ENCODE data around the gene SLC45A2. TPM values are rescaled to one million over a fixed set of nuclear protein-coding genes. Genes with fewer than 3 reads are reported as not detected.

The SLC45A2 gene
- total RNA-seq, 1 experiment from 2014 or later, result not detected

GRCh38 chr5:34013547-34013946 is 29.1 kb upstream of the SLC45A2 start:
- H3K56ac ChIP-seq (ENCODE audit: insufficient read length, low read depth, low read length), result no peak overlapping the region
- TF ChIP-seq CTCF (conservative IDR thresholded peaks at IDR 0.05), result no peak
- no peak overlapping the region for H3K4me2 ChIP-seq (ENCODE audit: insufficient read depth, insufficient read length, low read length)
- no peak overlapping the region for H2BK120ac ChIP-seq (ENCODE audit: low read depth, low read length, poor library complexity, severe bottlenecking)
- H4K5ac ChIP-seq (ENCODE audit: insufficient read length, low read depth, low read length), result no peak overlapping the region
- no peak overlapping the region for H2AK5ac ChIP-seq (ENCODE audit: insufficient read length, low read length)
- H3K18ac ChIP-seq (ENCODE audit: insufficient read length, low read depth, low read length), result no peak overlapping the region
- no peak for DNase-seq
- H3K79me2 ChIP-seq (ENCODE audit: insufficient read depth, low read length), result no peaks in the 10 kb centered on the region
- H3K4ac ChIP-seq (ENCODE audit: low read depth, low read length), result no peak overlapping the region
- no peak overlapping the region for H2BK15ac ChIP-seq (ENCODE audit: low read depth, low read length)
- no peak overlapping the region for H2BK12ac ChIP-seq (ENCODE audit: insufficient read length, low read depth, low read length)
- no peak overlapping the region for H4K8ac ChIP-seq (replicated peaks; ENCODE audit: insufficient read length, low read depth, low read length)
- no peak overlapping the region for H3K9ac ChIP-seq (ENCODE audit: extremely low read depth, insufficient read length, low read length)
- no peaks in the 10 kb centered on the region for H3K4me1 ChIP-seq (ENCODE audit: insufficient read depth, low read length)
- H4K91ac ChIP-seq (ENCODE audit: insufficient read length, low read depth, low read length), result no peak overlapping the region
- no peak overlapping the region for H3K14ac ChIP-seq (ENCODE audit: insufficient read depth, low read length)
- H3K23me2 ChIP-seq (ENCODE audit: insufficient read length, low read depth, low read length, poor library complexity, severe bottlenecking), result no peaks in the 10 kb centered on the region
- H3K23ac ChIP-seq (ENCODE audit: insufficient read length, low read depth, low read length), result no peak overlapping the region
- no peak overlapping the region for H2AFZ ChIP-seq (ENCODE audit: low read length)
- Mint-ChIP-seq H3K9me3 (no peaks in the 10 kb centered on the region), H3K27ac (no peak overlapping the region; a peak in 1 of 7 replicates), H3K27me3 (ENCODE audit: low read depth) (no peaks in the 10 kb centered on the region), H3K4me3 (no peak overlapping the region), H3K4me1 (peaks cover 13 to 22% of the 10 kb centered on the region in 2 experiments), H3K36me3 (ENCODE audit: insufficient read depth in 1 of 3, low read depth in 3 of 3) (no peaks in the 10 kb centered on the region)
- no peak overlapping the region for H2BK20ac ChIP-seq (ENCODE audit: low read depth, low read length, poor library complexity, severe bottlenecking)
- H3K27ac ChIP-seq (ENCODE audit: insufficient read length, low read depth, low read length), result no peak overlapping the region
- WGBS (ENCODE audit: extremely low coverage, insufficient read length, low lambda C conversion rate), result no CpG with 5 or more reads among the region's 3 CpGs
- H4K20me1 ChIP-seq (ENCODE audit: control insufficient read depth, insufficient read depth, insufficient read length), result no peaks in the 10 kb centered on the region
- H3K9me3 ChIP-seq (ENCODE audit: control insufficient read depth, low read depth, low read length), result no peaks in the 10 kb centered on the region
- H3T11ph ChIP-seq (ENCODE audit: low read length), result no peak overlapping the region
- no peaks in the 10 kb centered on the region for H3K79me1 ChIP-seq (ENCODE audit: insufficient read depth, low read depth, low read length, poor library complexity, severe bottlenecking)
- no peaks in the 10 kb centered on the region for H3K27me3 ChIP-seq (ENCODE audit: insufficient read depth, low read length)
- no peak overlapping the region for H2BK5ac ChIP-seq (ENCODE audit: insufficient read length, low read length)
